ENCODE data around the gene TP63. TPM values are rescaled to one million over a fixed set of nuclear protein-coding genes. Genes with fewer than 3 reads are reported as not detected.

Gene TP63
- total and polyA plus RNA-seq, 7 donors = under 0.01 to 0.28 (median 0.15) TPM; not detected in 3

- Histone ChIP-seq H3K9me3 (no peaks in the 10 kb centered on the region), H3K4me3 (no peak overlapping the region), H3K36me3 (no peaks in the 10 kb centered on the region), H3K27me3 (no peaks in the 10 kb centered on the region), H3K4me1 (no peaks in the 10 kb centered on the region), H3K27ac (no peak overlapping the region)
- intact Hi-C loops (cut with DNase I) = no loop called here
- DNase-seq = peak; percentile 54
- TF ChIP-seq POLR2AphosphoS5 (IDR thresholded peaks at IDR 0.05) = no peak
- no peak for TF ChIP-seq POLR2A (IDR thresholded peaks at IDR 0.05)
- no peak for TF ChIP-seq CTCF (IDR thresholded peaks at IDR 0.05)
- TF ChIP-seq EP300 (IDR thresholded peaks at IDR 0.05) = no peak
These were observed 49.5 kb downstream of the TP63 start for GRCh38 chr3:189680723-189681122.

GRCh38 chr3:189683546-189684255, 52.5 kb downstream of the TP63 start:
- intact Hi-C loops (cut with DNase I) = no loop called here
- TF ChIP-seq EP300 (IDR thresholded peaks at IDR 0.05) (no peak), POLR2A (IDR thresholded peaks at IDR 0.05) (no peak), CTCF (IDR thresholded peaks at IDR 0.05) (no peak), POLR2AphosphoS5 (IDR thresholded peaks at IDR 0.05) (no peak)
- no peaks in the 10 kb centered on the region for H3K9me3 ChIP-seq
- WGBS, 2 donors = 87 to 92% methylated on average over 3 of the region's 3 CpGs
- no peaks in the 10 kb centered on the region for H3K36me3 ChIP-seq
- DNase-seq = no peak
- H3K27me3 ChIP-seq = no peaks in the 10 kb centered on the region
- no peak overlapping the region for H3K4me3 ChIP-seq
- no peak overlapping the region for H3K27ac ChIP-seq
- H3K4me1 ChIP-seq = no peaks in the 10 kb centered on the region

GRCh38 chr3:189684317-189684716, 53.1 kb downstream of the TP63 start:
- no peak overlapping the region for H3K4me3 ChIP-seq
- 90 to 93% methylated on average over 2 of the region's 2 CpGs for WGBS, 2 donors
- TF ChIP-seq POLR2AphosphoS5 (IDR thresholded peaks at IDR 0.05) = no peak
- no peak for TF ChIP-seq POLR2A (IDR thresholded peaks at IDR 0.05)
- no peak for TF ChIP-seq EP300 (IDR thresholded peaks at IDR 0.05)
- no peak for TF ChIP-seq CTCF (IDR thresholded peaks at IDR 0.05)
- H3K36me3 ChIP-seq = no peaks in the 10 kb centered on the region
- intact Hi-C loops (cut with DNase I) = no loop called here
- no peaks in the 10 kb centered on the region for H3K27me3 ChIP-seq
- no peaks in the 10 kb centered on the region for H3K4me1 ChIP-seq
- no peak for DNase-seq
- H3K27ac ChIP-seq = no peak overlapping the region
- no peaks in the 10 kb centered on the region for H3K9me3 ChIP-seq

- 88 to 90% methylated on average over 1 of the region's 1 CpG for WGBS, 2 donors
- Histone ChIP-seq H3K36me3 (no peaks in the 10 kb centered on the region), H3K9me3 (no peaks in the 10 kb centered on the region), H3K27me3 (no peaks in the 10 kb centered on the region), H3K4me3 (no peak overlapping the region), H3K4me1 (no peaks in the 10 kb centered on the region), H3K27ac (no peak overlapping the region)
- intact Hi-C loops (cut with DNase I) = no loop called here
- TF ChIP-seq POLR2AphosphoS5 (IDR thresholded peaks at IDR 0.05) (no peak), CTCF (IDR thresholded peaks at IDR 0.05) (no peak), POLR2A (IDR thresholded peaks at IDR 0.05) (no peak), EP300 (IDR thresholded peaks at IDR 0.05) (no peak)
- no peak for DNase-seq
These were observed 54.1 kb downstream of the TP63 start for GRCh38 chr3:189685291-189685690.

GRCh38 chr3:189685860-189686259, 54.7 kb downstream of the TP63 start:
- 69 to 84% methylated on average over 2 of the region's 2 CpGs for WGBS, 2 donors
- TF ChIP-seq EP300 (IDR thresholded peaks at IDR 0.05) (no peak), POLR2AphosphoS5 (IDR thresholded peaks at IDR 0.05) (no peak), POLR2A (IDR thresholded peaks at IDR 0.05) (no peak), CTCF (IDR thresholded peaks at IDR 0.05) (no peak)
- Histone ChIP-seq H3K27ac (no peak overlapping the region), H3K4me3 (no peak overlapping the region), H3K36me3 (no peaks in the 10 kb centered on the region), H3K9me3 (no peaks in the 10 kb centered on the region), H3K4me1 (no peaks in the 10 kb centered on the region), H3K27me3 (no peaks in the 10 kb centered on the region)
- DNase-seq = no peak
- intact Hi-C loops (cut with DNase I) = no loop called here

Measured in sigmoid colon (tissue), 7 donors.